Ishikawa (cell line): ENCODE measurements around the gene NFILZ.
"Not testable (repeated sequence)": the region's sequence is repeated elsewhere in the genome, so short reads cannot be mapped to it uniquely, and the experiment has no call there.

Source experiments
- CEBPB ChIP-seq: IDR thresholded peaks from 2 replicates; pipeline ENCODE4 v1.6.1; 2012
- CREB1 ChIP-seq: IDR thresholded peaks from 2 replicates; pipeline ENCODE4 v1.6.1; 2012; ENCODE audit warnings: low read depth
- EGR1 ChIP-seq: IDR thresholded peaks from 2 replicates; pipeline ENCODE4 v1.6.1; 2012
- EP300 ChIP-seq: IDR thresholded peaks from 2 replicates; pipeline ENCODE4 v1.6.1; 2012; ENCODE audit warnings: borderline replicate concordance
- FOXM1 ChIP-seq: IDR thresholded peaks from 2 replicates; pipeline ENCODE4 v1.6.1; 2012; ENCODE audit warnings: low read depth, borderline replicate concordance
- NFIC ChIP-seq: IDR thresholded peaks from 2 replicates; pipeline ENCODE4 v1.6.1; 2012
- RAD21 ChIP-seq: IDR thresholded peaks from 2 replicates; pipeline ENCODE4 v1.6.1; 2012; ENCODE audit warnings: low read depth
- TAF1 ChIP-seq: IDR thresholded peaks from 2 replicates; pipeline ENCODE4 v1.6.1; 2012; ENCODE audit warnings: low read depth, mild to moderate bottlenecking
- TCF12 ChIP-seq: IDR thresholded peaks from 2 replicates; pipeline ENCODE4 v1.6.1; 2012; ENCODE audit warnings: low read depth
- TEAD4 ChIP-seq: IDR thresholded peaks from 2 replicates; pipeline ENCODE4 v1.6.1; 2012
- YY1 ChIP-seq: IDR thresholded peaks from 2 replicates; pipeline ENCODE4 v1.6.1; 2012; ENCODE audit warnings: low read depth
- ZBTB7A ChIP-seq: IDR thresholded peaks from 2 replicates; pipeline ENCODE4 v1.6.1; 2012; ENCODE audit warnings: low read depth
- TF ChIP-seq, protein P1 (sequence below): IDR thresholded peaks from 2 replicates; pipeline ENCODE4 v1.6.1; 2012; ENCODE audit warnings: low read depth, mild to moderate bottlenecking
- TF ChIP-seq, protein P2 (sequence below): IDR thresholded peaks from 2 replicates; pipeline ENCODE4 v1.6.1; 2012

DNA sequence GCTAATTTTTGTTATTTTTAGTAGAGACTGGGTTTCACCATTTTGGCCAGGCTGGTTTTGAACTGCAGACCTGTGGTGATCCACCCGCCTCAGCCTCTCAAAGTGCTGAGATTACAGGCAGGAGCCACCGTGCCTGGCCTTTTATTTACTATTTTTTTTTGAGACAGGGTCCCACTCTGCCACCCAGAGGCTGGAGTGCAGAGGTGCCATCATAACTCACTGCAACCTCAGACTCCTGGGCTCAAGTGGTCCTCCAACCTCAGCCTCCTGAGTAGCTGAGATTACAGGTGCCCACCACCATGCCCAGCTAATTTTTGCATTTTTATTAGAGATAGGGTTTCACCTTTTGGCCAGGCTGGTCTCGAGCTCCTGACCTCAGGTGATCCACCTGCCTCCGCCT, 7.5 kb upstream of the NFILZ start:
- peak; percentile 35 for TF ChIP-seq RAD21
- not testable (repeated sequence) for TF ChIP-seq YY1, EP300, EGR1, TAF1, TCF12, NFIC, TEAD4, FOXM1, CEBPB, ZBTB7A, CREB1
- TF ChIP-seq, protein P1, sequence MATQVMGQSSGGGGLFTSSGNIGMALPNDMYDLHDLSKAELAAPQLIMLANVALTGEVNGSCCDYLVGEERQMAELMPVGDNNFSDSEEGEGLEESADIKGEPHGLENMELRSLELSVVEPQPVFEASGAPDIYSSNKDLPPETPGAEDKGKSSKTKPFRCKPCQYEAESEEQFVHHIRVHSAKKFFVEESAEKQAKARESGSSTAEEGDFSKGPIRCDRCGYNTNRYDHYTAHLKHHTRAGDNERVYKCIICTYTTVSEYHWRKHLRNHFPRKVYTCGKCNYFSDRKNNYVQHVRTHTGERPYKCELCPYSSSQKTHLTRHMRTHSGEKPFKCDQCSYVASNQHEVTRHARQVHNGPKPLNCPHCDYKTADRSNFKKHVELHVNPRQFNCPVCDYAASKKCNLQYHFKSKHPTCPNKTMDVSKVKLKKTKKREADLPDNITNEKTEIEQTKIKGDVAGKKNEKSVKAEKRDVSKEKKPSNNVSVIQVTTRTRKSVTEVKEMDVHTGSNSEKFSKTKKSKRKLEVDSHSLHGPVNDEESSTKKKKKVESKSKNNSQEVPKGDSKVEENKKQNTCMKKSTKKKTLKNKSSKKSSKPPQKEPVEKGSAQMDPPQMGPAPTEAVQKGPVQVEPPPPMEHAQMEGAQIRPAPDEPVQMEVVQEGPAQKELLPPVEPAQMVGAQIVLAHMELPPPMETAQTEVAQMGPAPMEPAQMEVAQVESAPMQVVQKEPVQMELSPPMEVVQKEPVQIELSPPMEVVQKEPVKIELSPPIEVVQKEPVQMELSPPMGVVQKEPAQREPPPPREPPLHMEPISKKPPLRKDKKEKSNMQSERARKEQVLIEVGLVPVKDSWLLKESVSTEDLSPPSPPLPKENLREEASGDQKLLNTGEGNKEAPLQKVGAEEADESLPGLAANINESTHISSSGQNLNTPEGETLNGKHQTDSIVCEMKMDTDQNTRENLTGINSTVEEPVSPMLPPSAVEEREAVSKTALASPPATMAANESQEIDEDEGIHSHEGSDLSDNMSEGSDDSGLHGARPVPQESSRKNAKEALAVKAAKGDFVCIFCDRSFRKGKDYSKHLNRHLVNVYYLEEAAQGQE, result not testable (repeated sequence)
- TF ChIP-seq, protein P2, sequence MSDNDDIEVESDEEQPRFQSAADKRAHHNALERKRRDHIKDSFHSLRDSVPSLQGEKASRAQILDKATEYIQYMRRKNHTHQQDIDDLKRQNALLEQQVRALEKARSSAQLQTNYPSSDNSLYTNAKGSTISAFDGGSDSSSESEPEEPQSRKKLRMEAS, result not testable (repeated sequence)
